Subcutaneous adipose tissue (tissue), 4 donors: Measurements from ENCODE around the gene DPH3. TPM values are rescaled to one million over a fixed set of nuclear protein-coding genes. Genes with fewer than 3 reads are reported as not detected.

Experiments used
- total RNA-seq, 4 donors: library from RNA; depleted of rRNA; stranded (reverse); fragments of >200 nt; gene quantifications; one replicate each; pipeline ENCODE4 v1.1.0, GENCODE V29; 2016
- TF ChIP-seq, protein P1 (sequence below): fragments of 450-650 bp; IDR thresholded peaks from one replicate; pipeline ENCODE4 v1.5.1; 2016; ENCODE audit warnings: low read depth, mild to moderate bottlenecking, control low read depth, antibody characterized with exemption, moderate library complexity

The DPH3 gene
- total RNA-seq, 4 donors from 2014 or later, result 22.0 to 68.5 (median 32.9) TPM

DNA sequence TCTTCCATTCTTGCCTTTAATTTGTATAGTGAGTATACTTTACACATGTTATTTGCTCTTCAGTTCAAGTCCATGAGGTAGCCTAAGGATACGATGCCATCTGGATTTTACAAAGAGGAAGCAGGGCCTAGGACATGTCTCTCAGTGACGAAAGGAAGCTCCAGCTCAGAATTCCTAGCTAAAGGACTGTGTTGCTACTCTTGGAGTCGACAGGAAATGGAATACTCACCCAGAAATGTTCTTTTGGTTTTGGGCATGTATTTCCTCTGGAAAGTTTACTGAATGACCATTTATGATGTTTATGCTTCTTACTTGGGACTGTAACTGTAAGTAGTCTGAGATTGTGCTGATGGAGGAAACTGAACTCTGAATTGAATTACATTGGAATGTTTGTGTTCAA lies 12.7 kb upstream of the DPH3 start:
- TF ChIP-seq, protein P1, sequence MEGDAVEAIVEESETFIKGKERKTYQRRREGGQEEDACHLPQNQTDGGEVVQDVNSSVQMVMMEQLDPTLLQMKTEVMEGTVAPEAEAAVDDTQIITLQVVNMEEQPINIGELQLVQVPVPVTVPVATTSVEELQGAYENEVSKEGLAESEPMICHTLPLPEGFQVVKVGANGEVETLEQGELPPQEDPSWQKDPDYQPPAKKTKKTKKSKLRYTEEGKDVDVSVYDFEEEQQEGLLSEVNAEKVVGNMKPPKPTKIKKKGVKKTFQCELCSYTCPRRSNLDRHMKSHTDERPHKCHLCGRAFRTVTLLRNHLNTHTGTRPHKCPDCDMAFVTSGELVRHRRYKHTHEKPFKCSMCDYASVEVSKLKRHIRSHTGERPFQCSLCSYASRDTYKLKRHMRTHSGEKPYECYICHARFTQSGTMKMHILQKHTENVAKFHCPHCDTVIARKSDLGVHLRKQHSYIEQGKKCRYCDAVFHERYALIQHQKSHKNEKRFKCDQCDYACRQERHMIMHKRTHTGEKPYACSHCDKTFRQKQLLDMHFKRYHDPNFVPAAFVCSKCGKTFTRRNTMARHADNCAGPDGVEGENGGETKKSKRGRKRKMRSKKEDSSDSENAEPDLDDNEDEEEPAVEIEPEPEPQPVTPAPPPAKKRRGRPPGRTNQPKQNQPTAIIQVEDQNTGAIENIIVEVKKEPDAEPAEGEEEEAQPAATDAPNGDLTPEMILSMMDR, result no peak

DNA sequence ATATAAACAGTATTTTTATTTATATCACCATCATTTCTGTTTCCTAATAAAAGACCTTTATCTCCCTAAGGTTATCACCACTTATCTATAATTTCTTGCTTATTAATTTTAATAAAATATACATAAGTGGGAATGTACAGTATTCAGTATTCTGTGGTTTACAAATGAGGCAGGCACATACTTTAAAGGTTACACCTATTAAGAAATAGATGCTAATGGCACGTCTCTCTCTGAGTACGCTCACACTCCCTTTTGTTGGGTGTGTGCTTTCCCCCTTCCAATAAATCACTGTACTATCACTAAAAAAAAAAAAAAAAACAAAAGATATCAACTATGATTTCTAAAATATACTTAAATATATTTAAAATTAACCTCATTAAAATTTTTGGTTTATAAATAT lies 9.1 kb upstream of the DPH3 start:
- TF ChIP-seq, protein P1, result no peak

DNA sequence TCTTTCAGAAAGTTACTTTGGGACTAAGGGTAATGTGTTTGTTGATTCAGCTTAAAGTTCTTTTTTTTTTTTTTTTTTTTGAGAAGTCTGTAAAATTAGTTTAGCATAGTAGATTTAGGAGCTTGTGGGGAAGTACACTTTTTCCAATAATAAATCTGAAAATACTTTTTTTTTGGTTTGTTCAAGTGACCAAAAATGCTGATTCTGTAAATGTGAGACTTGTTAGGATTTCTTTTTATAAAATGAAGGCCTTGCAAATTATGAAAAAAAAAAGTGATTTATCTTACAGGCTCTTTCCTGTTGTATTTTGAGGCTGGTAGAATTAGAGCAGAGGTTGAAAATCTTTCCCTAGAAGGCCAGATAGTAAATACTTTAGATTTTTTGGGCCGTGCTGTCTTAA lies 7.8 kb upstream of the DPH3 start:
- TF ChIP-seq, protein P1, result no peak

DNA sequence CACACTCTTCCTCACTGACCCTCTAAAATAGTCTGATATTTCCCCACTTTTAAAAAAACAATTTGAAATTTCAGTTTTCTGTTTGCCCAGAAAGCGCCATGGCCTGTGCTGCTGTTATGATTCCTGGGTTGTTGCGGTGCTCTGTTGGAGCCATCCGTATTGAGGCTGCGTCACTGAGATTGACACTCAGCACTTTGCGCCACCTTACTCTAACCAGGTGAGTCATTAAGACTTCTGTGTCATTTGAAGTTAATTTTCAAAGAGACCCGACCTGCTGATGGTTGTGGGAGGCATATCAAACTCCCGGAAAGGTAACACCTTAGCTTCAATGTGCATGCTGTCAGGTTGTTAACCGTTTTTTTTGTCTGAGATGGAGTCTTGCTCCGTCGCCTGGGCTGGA lies 6.1 kb upstream of the DPH3 start:
- TF ChIP-seq, protein P1, result no peak

DNA sequence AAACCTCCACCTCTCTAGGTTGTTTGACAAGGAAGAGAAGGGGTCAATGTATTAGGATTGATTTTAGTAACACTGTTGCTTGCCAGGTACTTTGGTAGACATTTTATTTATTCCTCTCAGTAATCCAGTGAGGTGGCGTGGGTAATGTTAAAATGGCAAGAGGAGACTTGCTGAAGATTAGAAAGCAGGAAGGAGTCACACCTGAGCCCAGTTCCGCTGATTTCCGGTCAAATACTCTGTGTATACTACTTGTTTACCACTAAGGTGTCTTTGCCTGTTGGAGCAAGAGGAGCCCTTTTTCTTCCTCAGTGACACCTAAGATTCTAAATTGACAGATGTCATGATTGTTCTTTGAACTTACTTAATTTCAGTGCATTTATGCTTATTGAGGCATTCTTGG lies 2.0 kb upstream of the DPH3 start:
- TF ChIP-seq, protein P1, result no peak

DNA sequence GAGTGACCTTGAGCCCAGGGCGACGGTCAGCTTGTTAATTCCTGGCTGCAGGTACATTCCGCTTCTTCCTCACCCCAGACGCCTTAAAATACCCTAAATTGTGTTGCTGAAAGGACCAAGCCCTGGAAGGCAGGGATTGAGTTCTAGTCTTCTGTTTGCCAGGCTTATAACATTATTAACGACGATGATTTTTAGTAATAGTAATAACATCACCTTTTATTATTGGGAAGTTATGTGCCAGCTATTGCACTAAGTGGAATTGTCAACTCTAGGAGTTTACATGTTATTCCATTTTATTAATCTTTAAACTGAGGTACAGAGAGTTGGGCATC lies 678 bp upstream of the DPH3 start:
- TF ChIP-seq, protein P1, result no peak

DNA sequence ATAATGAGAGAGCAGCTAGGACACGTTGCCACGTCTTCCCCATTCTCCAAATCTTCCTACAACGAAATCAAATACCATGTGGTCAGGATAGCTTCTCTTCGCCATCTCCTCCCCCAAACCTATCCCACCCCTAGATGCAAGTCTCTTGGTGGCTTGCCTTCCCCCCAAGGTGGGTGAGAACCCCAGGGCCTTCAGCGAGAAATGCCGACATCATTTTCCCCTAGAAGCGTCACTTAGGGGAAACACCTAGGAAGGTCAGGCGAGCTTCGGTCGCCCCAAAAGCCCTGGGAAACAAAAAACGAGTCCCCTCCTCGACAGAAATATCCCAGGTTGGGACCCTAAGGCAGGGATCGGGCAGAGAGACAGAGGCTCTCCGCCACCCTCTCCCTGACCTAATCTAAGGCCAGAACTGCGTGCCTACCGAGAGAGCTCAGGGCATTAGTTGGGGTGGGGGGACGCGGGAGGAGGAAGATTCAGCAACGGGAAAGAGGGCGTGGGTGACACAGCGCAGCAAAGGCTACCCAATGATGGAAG lies 502 bp downstream of the DPH3 start:
- TF ChIP-seq, protein P1, result no peak
